BLaER1 treated with 17β-estradiol and CSF1 and Interleukin-3, amounts not matched to agents 10 nM and 100 nM (cell line): Measurements from ENCODE around the gene DAND5.

Experiments used
- H3K27ac ChIP-seq, 11 experiments: shearing (Covaris generic); formaldehyde crosslinking; 2 replicates each; pipeline ENCODE4 v1.8.1; 2022
- H3K27me3 ChIP-seq, 11 experiments: shearing (Covaris generic); formaldehyde crosslinking; 2 replicates each; pipeline ENCODE4 v1.8.1; 2022
- H3K36me3 ChIP-seq, 11 experiments: shearing (Covaris generic); formaldehyde crosslinking; 2 replicates each; pipeline ENCODE4 v1.8.1; 2022
- H3K4me1 ChIP-seq, 10 experiments: shearing (Covaris generic); formaldehyde crosslinking; 2 replicates each; pipeline ENCODE4 v1.8.1; 2022
- H3K4me2 ChIP-seq, 11 experiments: shearing (Covaris generic); formaldehyde crosslinking; 2 replicates each; pipeline ENCODE4 v1.8.1; 2022
- H3K4me3 ChIP-seq, 10 experiments: shearing (Covaris generic); formaldehyde crosslinking; 2 replicates each; pipeline ENCODE4 v1.8.1; 2022
- H3K9ac ChIP-seq, 11 experiments: shearing (Covaris generic); formaldehyde crosslinking; 2 replicates each; pipeline ENCODE4 v1.8.1; 2022
- H3K9me3 ChIP-seq, 11 experiments: shearing (Covaris generic); formaldehyde crosslinking; replicated peaks in 1 of 11; 2 replicates each; pipeline ENCODE4 v1.8.1; 2022
- H4K20me1 ChIP-seq, 11 experiments: shearing (Covaris generic); formaldehyde crosslinking; 2 replicates each; pipeline ENCODE4 v1.8.1; 2022
- Cebpa-rat ChIP-seq, 11 experiments: shearing (Covaris generic); IDR thresholded peaks; 2 replicates each; pipeline ENCODE4 v1.8.1; 2022

Gene DAND5

GRCh38 chr19:13018035-13018914, 48.9 kb downstream of the DAND5 start:
- H3K9me3 ChIP-seq, result no peaks in the 10 kb centered on the region
- H3K4me3 ChIP-seq, result no peak overlapping the region
- peaks cover 49 to 95% (median 85%) of the 10 kb centered on the region in 10 experiments for H3K4me1 ChIP-seq
- peaks cover 0 to 92% (median 52%) of the 10 kb centered on the region in 11 experiments; a peak in 21 of 22 replicates for H4K20me1 ChIP-seq
- peak overlapping the region in 8 of 11 experiments; percentile 77 to 97 (median 88); a peak in 14 of 22 replicates for H3K4me2 ChIP-seq
- no peaks in the 10 kb centered on the region for H3K36me3 ChIP-seq
- H3K27me3 ChIP-seq, result peaks cover 73 to 97% (median 92%) of the 10 kb centered on the region in 11 experiments
- TF ChIP-seq Cebpa-rat (IDR thresholded peaks at IDR 0.05), result no peak
- 0 out of 22 replicates have a peak overlapping the region, but pooled peaks of 1 of the 11 experiments have one; percentile 27 for H3K9ac ChIP-seq
- no peak overlapping the region for H3K27ac ChIP-seq

GRCh38 chr19:13019332-13019731, 50.0 kb downstream of the DAND5 start:
- peaks cover 67 to 96% (median 91%) of the 10 kb centered on the region in 11 experiments for H3K27me3 ChIP-seq
- H3K27ac ChIP-seq, result no peak overlapping the region
- no peak overlapping the region for H3K9ac ChIP-seq
- H3K4me3 ChIP-seq, result no peak overlapping the region
- H3K4me2 ChIP-seq, result peak overlapping the region in 6 of 11 experiments; percentile 86 to 97 (median 94); a peak in 10 of 22 replicates
- no peaks in the 10 kb centered on the region for H3K9me3 ChIP-seq
- TF ChIP-seq Cebpa-rat (IDR thresholded peaks at IDR 0.05), result no peak
- H3K4me1 ChIP-seq, result peaks cover 44 to 94% (median 80%) of the 10 kb centered on the region in 10 experiments
- H3K36me3 ChIP-seq, result no peaks in the 10 kb centered on the region
- H4K20me1 ChIP-seq, result peaks cover 0 to 85% (median 41%) of the 10 kb centered on the region in 11 experiments; a peak in 21 of 22 replicates

- peak overlapping the region in 9 of 11 experiments; percentile 18 to 97 (median 89); a peak in 18 of 22 replicates for H3K4me2 ChIP-seq
- no peak overlapping the region for H3K4me3 ChIP-seq
- no peak for TF ChIP-seq Cebpa-rat (IDR thresholded peaks at IDR 0.05)
- H3K36me3 ChIP-seq, result peaks cover 0 to 3% (median 2%) of the 10 kb centered on the region in 11 experiments; a peak in 10 of 22 replicates
- peaks cover 41 to 94% (median 80%) of the 10 kb centered on the region in 10 experiments for H3K4me1 ChIP-seq
- H3K9me3 ChIP-seq, result no peaks in the 10 kb centered on the region
- H3K9ac ChIP-seq, result peak overlapping the region in 1 of 11 experiments; percentile 2; a peak in 1 of 22 replicates
- H3K27me3 ChIP-seq, result peaks cover 67 to 96% (median 91%) of the 10 kb centered on the region in 11 experiments
- peaks cover 0 to 85% (median 34%) of the 10 kb centered on the region in 11 experiments; a peak in 18 of 22 replicates for H4K20me1 ChIP-seq
- H3K27ac ChIP-seq, result 0 out of 22 replicates have a peak overlapping the region, but pooled peaks of 1 of the 11 experiments have one; percentile 1
Observed at GRCh38 chr19:13020002-13020414, 50.6 kb downstream of the DAND5 start.

- peak overlapping the region; percentile 43 to 72 (median 58); a peak in 18 of 20 replicates for H3K4me3 ChIP-seq
- no peak for TF ChIP-seq Cebpa-rat (IDR thresholded peaks at IDR 0.05)
- H4K20me1 ChIP-seq, result peaks cover 0 to 78% (median 12%) of the 10 kb centered on the region in 11 experiments; a peak in 15 of 22 replicates
- peak overlapping the region; percentile 70 to 84 (median 79) for H3K9ac ChIP-seq
- H3K4me1 ChIP-seq, result peaks cover 40 to 94% (median 80%) of the 10 kb centered on the region in 10 experiments
- H3K36me3 ChIP-seq, result peaks cover 0 to 20% (median 8%) of the 10 kb centered on the region in 11 experiments; a peak in 10 of 22 replicates
- H3K4me2 ChIP-seq, result peak overlapping the region; percentile 78 to 97 (median 92)
- peak overlapping the region; percentile 62 to 86 (median 79); a peak in 21 of 22 replicates for H3K27ac ChIP-seq
- H3K27me3 ChIP-seq, result peaks cover 49 to 82% (median 74%) of the 10 kb centered on the region in 11 experiments
- no peaks in the 10 kb centered on the region for H3K9me3 ChIP-seq
Observed at GRCh38 chr19:13022111-13022858, 52.9 kb downstream of the DAND5 start.

- Histone ChIP-seq H4K20me1 (peaks cover 0 to 79% (median 6%) of the 10 kb centered on the region in 11 experiments; a peak in 11 of 22 replicates), H3K4me1 (peaks cover 34 to 93% (median 80%) of the 10 kb centered on the region in 10 experiments), H3K4me3 (peak overlapping the region; percentile 54 to 72 (median 60)), H3K4me2 (peak overlapping the region; percentile 78 to 97 (median 92)), H3K36me3 (peaks cover 0 to 28% (median 10%) of the 10 kb centered on the region in 11 experiments; a peak in 10 of 22 replicates), H3K27ac (peak overlapping the region; percentile 46 to 86 (median 79); a peak in 18 of 22 replicates), H3K9ac (peak overlapping the region; percentile 70 to 84 (median 79); a peak in 21 of 22 replicates), H3K9me3 (no peaks in the 10 kb centered on the region), H3K27me3 (peaks cover 43 to 75% (median 67%) of the 10 kb centered on the region in 11 experiments)
- no peak for TF ChIP-seq Cebpa-rat (IDR thresholded peaks at IDR 0.05)
Observed at GRCh38 chr19:13022859-13023636, 53.7 kb downstream of the DAND5 start.

GRCh38 chr19:13023656-13024055, 54.3 kb downstream of the DAND5 start:
- H4K20me1 ChIP-seq, result peaks cover 0 to 77% (median 4%) of the 10 kb centered on the region in 11 experiments; a peak in 11 of 22 replicates
- peaks cover 40 to 69% (median 62%) of the 10 kb centered on the region in 11 experiments for H3K27me3 ChIP-seq

More at GRCh38 chr19:13023656-13024055, 54.3 kb downstream of the DAND5 start:
- H3K4me3 ChIP-seq, result peak overlapping the region; percentile 54 to 72 (median 60)
- no peak for TF ChIP-seq Cebpa-rat (IDR thresholded peaks at IDR 0.05)
- H3K4me2 ChIP-seq, result peak overlapping the region; percentile 78 to 97 (median 92)
- peak overlapping the region in 8 of 11 experiments; percentile 62 to 86 (median 82); a peak in 13 of 22 replicates for H3K27ac ChIP-seq
- H3K9ac ChIP-seq, result peak overlapping the region; percentile 70 to 84 (median 79); a peak in 21 of 22 replicates
- H3K36me3 ChIP-seq, result peaks cover 0 to 32% (median 14%) of the 10 kb centered on the region in 11 experiments; a peak in 11 of 22 replicates
- no peaks in the 10 kb centered on the region for H3K9me3 ChIP-seq
- peaks cover 34 to 94% (median 84%) of the 10 kb centered on the region in 10 experiments for H3K4me1 ChIP-seq
